ENCODE results near the gene WNT2.
A peak's percentile ranks its signal among the peaks of the same experiment; 100 is the strongest.

The WNT2 gene
- total RNA-seq = 0 to 0.07 reads per million in 2 donors

- peak in 1 of 5 experiments; percentile 8 for DNase-seq
These were observed at the start of gene WNT2 for GRCh38 chr7:117322741-117323304. Gene WNT2 (minus strand): TSS chr7:117323058. CDS start chr7:117322989, 69 bp downstream.

GRCh38 chr7:117372073-117372472 lies 49.2 kb upstream of the WNT2 start:
- no peak for DNase-seq

GRCh38 chr7:117364339-117365080 lies 41.7 kb upstream of the WNT2 start:
- DNase-seq = peak in 1 of 5 experiments; percentile 7

- peak in 1 of 5 experiments; percentile 54 for DNase-seq
These were observed 39.5 kb upstream of the WNT2 start for GRCh38 chr7:117362294-117362888.

GRCh38 chr7:117350027-117350426 lies 27.2 kb upstream of the WNT2 start:
- DNase-seq = no peak

- no peak for DNase-seq
These were observed 26.7 kb upstream of the WNT2 start for GRCh38 chr7:117349570-117349969.

- DNase-seq = peak in 1 of 5 experiments; percentile 9
These were observed 25.3 kb upstream of the WNT2 start for GRCh38 chr7:117347962-117348672.

- DNase-seq = no peak
These were observed 24.6 kb upstream of the WNT2 start for GRCh38 chr7:117347480-117347879.

- DNase-seq = no peak
These were observed 23.3 kb upstream of the WNT2 start for GRCh38 chr7:117346161-117346560.

GRCh38 chr7:117338020-117338419 lies 15.2 kb upstream of the WNT2 start:
- no peak for DNase-seq

- no peak for DNase-seq
These were observed 10.3 kb upstream of the WNT2 start for GRCh38 chr7:117333168-117333567.

- no peak for DNase-seq
These were observed 9.2 kb upstream of the WNT2 start for GRCh38 chr7:117332031-117332430.

- no peak for DNase-seq
These were observed 3.0 kb upstream of the WNT2 start for GRCh38 chr7:117325836-117326235.

GRCh38 chr7:117324960-117325359 lies 2.1 kb upstream of the WNT2 start:
- no peak for DNase-seq

- peak in 1 of 5 experiments; percentile 22 for DNase-seq
These were observed 1.2 kb upstream of the WNT2 start for GRCh38 chr7:117323851-117324711.

- DNase-seq = peak in 1 of 5 experiments; percentile 11
These were observed 520 bp upstream of the WNT2 start for GRCh38 chr7:117323305-117323850.

- no peak for DNase-seq
These were observed 2.3 kb downstream of the WNT2 start for GRCh38 chr7:117320523-117320922.

- DNase-seq = no peak
These were observed 3.7 kb downstream of the WNT2 start for GRCh38 chr7:117319181-117319580.

GRCh38 chr7:117313582-117313981 lies 9.3 kb downstream of the WNT2 start:
- no peak for DNase-seq

- DNase-seq = no peak
These were observed 10.0 kb downstream of the WNT2 start for GRCh38 chr7:117312593-117313580.

- DNase-seq = no peak
These were observed 14.0 kb downstream of the WNT2 start for GRCh38 chr7:117308891-117309290.

Data from T-helper 2 cell (primary cell).